PFSK-1 (cell line): ENCODE measurements around the gene TULP3.

Experiments used
- POLR2AphosphoS5 ChIP-seq: IDR thresholded peaks from 2 replicates; pipeline ENCODE4 v1.6.1; 2012; ENCODE audit warnings: low read depth, mild to moderate bottlenecking, control low read depth, low read length, moderate library complexity
- REST ChIP-seq, 2 experiments: IDR thresholded peaks; 2 replicates each; pipeline versions ENCODE4 v1.6.1 to v1.8.0; 2011 to 2012; ENCODE audit warnings: low read depth in 2 of 2, low read length in 2 of 2, control low read depth in 1 of 2, inconsistent platforms in 1 of 2, mild to moderate bottlenecking in 1 of 2, moderate library complexity in 1 of 2; ENCODE audit not compliant: insufficient read depth in 1 of 2
- TAF1 ChIP-seq: IDR thresholded peaks from 2 replicates; pipeline ENCODE4 v1.6.1; 2012; ENCODE audit warnings: low read length, control low read depth, borderline replicate concordance; ENCODE audit not compliant: insufficient read depth

DNA sequence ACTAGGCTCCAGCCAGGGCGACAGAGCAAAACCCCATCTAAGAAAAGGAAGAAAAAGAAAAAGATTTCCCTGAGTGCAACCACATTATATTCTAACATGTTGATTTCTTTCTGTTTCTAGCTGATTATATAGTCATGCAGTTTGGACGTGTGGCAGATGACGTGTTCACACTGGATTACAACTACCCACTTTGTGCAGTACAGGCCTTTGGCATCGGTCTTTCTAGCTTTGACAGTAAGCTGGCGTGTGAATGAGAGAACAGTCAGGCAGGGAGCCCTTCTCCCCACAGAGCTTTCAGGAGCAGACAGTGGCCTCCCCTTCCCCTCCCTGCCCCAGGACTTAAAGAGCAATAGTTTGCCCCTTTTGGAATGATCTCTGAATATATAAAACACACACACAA lies 48.5 kb downstream of the TULP3 start:
- TF ChIP-seq TAF1 (no peak), POLR2AphosphoS5 (no peak), REST (IDR thresholded peaks at IDR 0.05; ENCODE audit: insufficient read depth in 1 of 2, low read depth in 2 of 2, low read length in 2 of 2) (no peak)
